ENCODE data around the gene MAP3K9. TPM values are rescaled to one million over a fixed set of nuclear protein-coding genes. Genes with fewer than 3 reads are reported as not detected.

The MAP3K9 gene
- total RNA-seq, 1 experiment from 2014 or later, result 24.3 TPM

GRCh38 chr14:70814466-70814865, 5.2 kb upstream of the MAP3K9 start:
- no TSS peak for BruUV-seq (replicated peaks)
- Mint-ChIP-seq H3K27me3 (ENCODE audit: unreplicated experiment) (no peaks in the 10 kb centered on the region), H3K36me3 (ENCODE audit: insufficient read depth, unreplicated experiment) (no peaks in the 10 kb centered on the region), H3K4me3 (ENCODE audit: low read depth, unreplicated experiment) (no peak overlapping the region), H3K9me3 (ENCODE audit: low read depth, unreplicated experiment) (no peaks in the 10 kb centered on the region), H3K27ac (ENCODE audit: unreplicated experiment) (no peak overlapping the region), H3K4me1 (ENCODE audit: low read depth, unreplicated experiment) (no peaks in the 10 kb centered on the region)
- TF ChIP-seq, protein P1, sequence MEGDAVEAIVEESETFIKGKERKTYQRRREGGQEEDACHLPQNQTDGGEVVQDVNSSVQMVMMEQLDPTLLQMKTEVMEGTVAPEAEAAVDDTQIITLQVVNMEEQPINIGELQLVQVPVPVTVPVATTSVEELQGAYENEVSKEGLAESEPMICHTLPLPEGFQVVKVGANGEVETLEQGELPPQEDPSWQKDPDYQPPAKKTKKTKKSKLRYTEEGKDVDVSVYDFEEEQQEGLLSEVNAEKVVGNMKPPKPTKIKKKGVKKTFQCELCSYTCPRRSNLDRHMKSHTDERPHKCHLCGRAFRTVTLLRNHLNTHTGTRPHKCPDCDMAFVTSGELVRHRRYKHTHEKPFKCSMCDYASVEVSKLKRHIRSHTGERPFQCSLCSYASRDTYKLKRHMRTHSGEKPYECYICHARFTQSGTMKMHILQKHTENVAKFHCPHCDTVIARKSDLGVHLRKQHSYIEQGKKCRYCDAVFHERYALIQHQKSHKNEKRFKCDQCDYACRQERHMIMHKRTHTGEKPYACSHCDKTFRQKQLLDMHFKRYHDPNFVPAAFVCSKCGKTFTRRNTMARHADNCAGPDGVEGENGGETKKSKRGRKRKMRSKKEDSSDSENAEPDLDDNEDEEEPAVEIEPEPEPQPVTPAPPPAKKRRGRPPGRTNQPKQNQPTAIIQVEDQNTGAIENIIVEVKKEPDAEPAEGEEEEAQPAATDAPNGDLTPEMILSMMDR (IDR thresholded peaks at IDR 0.05; ENCODE audit: unreplicated experiment), result no peak
- intact Hi-C loops (cut with micrococcal nuclease; ENCODE audit: unreplicated experiment), result no loop called here
- CTCF ChIA-PET, result no interaction called here
- DNase-seq, result no peak

DNA sequence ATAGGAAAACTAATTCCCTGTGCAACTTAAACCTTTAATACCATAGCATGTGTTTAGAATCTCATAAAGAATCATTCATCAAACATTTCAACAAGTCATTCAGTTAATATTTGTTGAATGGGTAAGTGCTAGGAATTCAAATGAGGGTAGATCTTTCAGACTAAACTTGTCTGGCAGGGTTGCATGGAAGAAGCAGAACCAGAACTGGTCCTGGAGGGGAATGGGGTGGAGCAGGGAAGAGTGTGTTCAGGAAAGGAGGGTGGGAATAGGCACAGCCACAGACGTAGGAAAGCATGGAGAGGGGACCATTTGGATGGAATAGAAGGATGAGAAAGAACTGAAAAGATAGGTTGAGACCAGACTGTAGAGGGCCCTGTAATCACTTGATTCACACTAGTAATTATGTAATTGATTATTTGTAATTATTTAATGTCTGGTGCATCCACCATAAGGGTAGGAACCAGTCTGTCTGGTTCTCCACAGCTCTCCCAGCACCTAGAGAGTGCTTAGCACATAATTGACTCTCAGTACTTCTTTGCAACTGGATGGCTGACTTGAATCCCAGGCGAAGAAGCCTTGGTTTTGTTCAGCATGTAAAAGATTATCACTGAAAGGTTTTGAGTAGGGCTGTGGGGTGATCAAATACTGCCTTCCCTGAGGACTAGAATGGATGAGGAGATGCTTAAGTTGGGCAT, 3.0 kb upstream of the MAP3K9 start:
- H3K27me3 Mint-ChIP-seq (ENCODE audit: unreplicated experiment), result no peaks in the 10 kb centered on the region
- BruUV-seq (replicated peaks), result no TSS peak
- no peak overlapping the region for H3K27ac Mint-ChIP-seq (ENCODE audit: unreplicated experiment)
- H3K9me3 Mint-ChIP-seq (ENCODE audit: low read depth, unreplicated experiment), result no peaks in the 10 kb centered on the region
- CTCF ChIA-PET, result no interaction called here
- peaks cover 5% of the 10 kb centered on the region for H3K4me1 Mint-ChIP-seq (ENCODE audit: low read depth, unreplicated experiment)
- TF ChIP-seq, protein P1 (IDR thresholded peaks at IDR 0.05; ENCODE audit: unreplicated experiment), result no peak
- peaks cover 14% of the 10 kb centered on the region for H3K36me3 Mint-ChIP-seq (ENCODE audit: insufficient read depth, unreplicated experiment)
- peak; percentile 31 for DNase-seq
- intact Hi-C loops (cut with micrococcal nuclease; ENCODE audit: unreplicated experiment), result loop anchor here (1.0 kb wide), 1 partner anchor 57 kb away; no protein-coding TSS in a partner anchor
- no peak overlapping the region for H3K4me3 Mint-ChIP-seq (ENCODE audit: low read depth, unreplicated experiment)

GRCh38 chr14:70811578-70811977, 2.3 kb upstream of the MAP3K9 start:
- peaks cover 14% of the 10 kb centered on the region for H3K36me3 Mint-ChIP-seq (ENCODE audit: insufficient read depth, unreplicated experiment)
- no peaks in the 10 kb centered on the region for H3K27me3 Mint-ChIP-seq (ENCODE audit: unreplicated experiment)
- H3K9me3 Mint-ChIP-seq (ENCODE audit: low read depth, unreplicated experiment), result no peaks in the 10 kb centered on the region
- TF ChIP-seq, protein P1 (IDR thresholded peaks at IDR 0.05; ENCODE audit: unreplicated experiment), result no peak
- BruUV-seq (replicated peaks), result no TSS peak
- H3K27ac Mint-ChIP-seq (ENCODE audit: unreplicated experiment), result no peak overlapping the region
- H3K4me1 Mint-ChIP-seq (ENCODE audit: low read depth, unreplicated experiment), result peaks cover 12% of the 10 kb centered on the region
- no peak for DNase-seq
- no peak overlapping the region for H3K4me3 Mint-ChIP-seq (ENCODE audit: low read depth, unreplicated experiment)
- intact Hi-C loops (cut with micrococcal nuclease; ENCODE audit: unreplicated experiment), result no loop called here
- CTCF ChIA-PET, result interaction anchor here (3.4 kb wide), 1 partner anchor 56 kb away, joined by 15 read pairs; no protein-coding TSS in a partner anchor

DNA sequence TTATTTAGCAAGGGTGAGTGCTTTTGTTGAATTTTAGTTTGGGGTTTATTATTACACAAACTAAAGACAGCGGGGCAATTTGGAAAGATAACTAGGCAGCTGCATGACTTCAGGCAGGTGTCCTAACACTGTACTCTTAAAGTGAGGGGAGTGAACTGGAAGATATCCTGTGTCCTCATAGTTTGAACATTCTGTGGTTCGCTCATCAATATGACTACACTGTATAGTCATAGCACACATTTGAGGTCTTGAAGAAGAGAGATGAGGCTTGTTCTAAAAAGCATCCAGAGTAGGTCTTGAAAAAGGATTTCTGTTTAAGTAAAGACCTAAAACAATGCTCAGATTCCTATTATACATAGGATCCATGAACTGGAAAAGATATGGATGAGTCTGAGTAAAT, 1.7 kb upstream of the MAP3K9 start:
- TF ChIP-seq, protein P1 (IDR thresholded peaks at IDR 0.05; ENCODE audit: unreplicated experiment), result no peak
- no TSS peak for BruUV-seq (replicated peaks)
- no peaks in the 10 kb centered on the region for H3K9me3 Mint-ChIP-seq (ENCODE audit: low read depth, unreplicated experiment)
- peaks cover 14% of the 10 kb centered on the region for H3K36me3 Mint-ChIP-seq (ENCODE audit: insufficient read depth, unreplicated experiment)
- CTCF ChIA-PET, result interaction anchor here (0.7 to 3.4 kb wide), 2 partner anchors 56 to 81 kb away, joined by 3 to 15 read pairs; no protein-coding TSS in a partner anchor
- no peaks in the 10 kb centered on the region for H3K27me3 Mint-ChIP-seq (ENCODE audit: unreplicated experiment)
- no peak overlapping the region for H3K27ac Mint-ChIP-seq (ENCODE audit: unreplicated experiment)
- H3K4me1 Mint-ChIP-seq (ENCODE audit: low read depth, unreplicated experiment), result peaks cover 14% of the 10 kb centered on the region
- intact Hi-C loops (cut with micrococcal nuclease; ENCODE audit: unreplicated experiment), result no loop called here
- no peak for DNase-seq
- H3K4me3 Mint-ChIP-seq (ENCODE audit: low read depth, unreplicated experiment), result no peak overlapping the region

Measured in Calu3 (cell line).